AG10803 (cell line): ENCODE results near the gene TMEM212.
"Not testable (repeated sequence)": the region's sequence is repeated elsewhere in the genome, so short reads cannot be mapped to it uniquely, and the experiment has no call there.

ENCODE experiments used
- DNase-seq: peaks from one replicate; pipeline ENCODE4 v3.0.0; 2010; ENCODE audit warnings: low read depth
- H3K4me3 ChIP-seq: 2 replicates; pipeline ENCODE4 v1.5.1; 2011; ENCODE audit warnings: mild to moderate bottlenecking, low read length, control low read depth
- CTCF ChIP-seq: conservative IDR thresholded peaks from 2 replicates; pipeline ENCODE4 v1.5.1; 2011; ENCODE audit warnings: mild to moderate bottlenecking, low read length, control low read depth, inconsistent platforms

Gene TMEM212

DNA sequence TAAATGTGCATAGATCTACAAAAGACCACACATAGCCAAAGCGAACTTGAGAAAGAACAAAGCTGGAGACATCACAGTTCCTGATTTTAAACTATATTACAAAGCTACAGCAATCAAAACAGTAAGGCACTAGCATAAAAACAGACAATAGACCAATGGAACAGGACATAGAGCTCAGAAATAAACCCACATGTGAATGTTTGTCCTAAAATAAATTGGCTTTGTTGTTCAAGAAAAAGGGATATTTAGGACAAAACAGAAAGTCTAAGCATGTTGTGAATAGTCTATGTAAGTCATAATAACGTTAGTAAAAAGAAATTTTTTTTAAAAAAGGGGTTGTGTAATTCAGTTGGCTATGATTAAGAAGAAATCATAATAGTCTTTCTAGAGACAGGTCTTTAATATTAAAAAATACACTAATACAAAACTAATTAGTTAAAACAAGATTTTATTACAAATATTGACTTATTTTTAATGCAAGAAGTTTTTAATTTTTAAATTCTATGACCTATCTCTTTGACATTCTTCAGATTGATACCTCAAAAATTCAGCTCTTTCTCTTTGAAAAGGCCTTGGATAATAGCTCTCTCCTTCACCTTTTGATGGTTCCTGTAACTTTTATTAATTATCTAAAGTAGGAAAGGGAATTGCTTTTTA, 11.6 kb downstream of the TMEM212 start:
- no peak overlapping the region for H3K4me3 ChIP-seq
- TF ChIP-seq CTCF: no peak
- no peak for DNase-seq

DNA sequence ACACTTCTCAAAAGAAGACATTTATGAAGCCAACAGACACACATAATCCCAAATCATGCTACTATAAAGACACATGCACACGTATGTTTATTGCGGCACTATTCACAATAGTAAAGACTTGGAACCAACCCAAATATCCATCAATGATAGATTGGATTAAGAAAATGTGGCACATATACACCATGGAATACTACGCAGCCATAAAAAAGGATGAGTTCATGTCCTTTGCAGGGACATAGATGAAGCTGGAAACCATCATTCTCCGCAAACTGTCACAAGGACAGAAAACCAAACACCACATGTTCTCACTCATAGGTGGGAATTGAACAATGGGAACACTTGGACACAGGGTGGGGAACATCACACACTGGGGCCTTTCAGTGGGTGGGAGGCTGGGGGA, 15.6 kb downstream of the TMEM212 start:
- not testable (repeated sequence) for DNase-seq

DNA sequence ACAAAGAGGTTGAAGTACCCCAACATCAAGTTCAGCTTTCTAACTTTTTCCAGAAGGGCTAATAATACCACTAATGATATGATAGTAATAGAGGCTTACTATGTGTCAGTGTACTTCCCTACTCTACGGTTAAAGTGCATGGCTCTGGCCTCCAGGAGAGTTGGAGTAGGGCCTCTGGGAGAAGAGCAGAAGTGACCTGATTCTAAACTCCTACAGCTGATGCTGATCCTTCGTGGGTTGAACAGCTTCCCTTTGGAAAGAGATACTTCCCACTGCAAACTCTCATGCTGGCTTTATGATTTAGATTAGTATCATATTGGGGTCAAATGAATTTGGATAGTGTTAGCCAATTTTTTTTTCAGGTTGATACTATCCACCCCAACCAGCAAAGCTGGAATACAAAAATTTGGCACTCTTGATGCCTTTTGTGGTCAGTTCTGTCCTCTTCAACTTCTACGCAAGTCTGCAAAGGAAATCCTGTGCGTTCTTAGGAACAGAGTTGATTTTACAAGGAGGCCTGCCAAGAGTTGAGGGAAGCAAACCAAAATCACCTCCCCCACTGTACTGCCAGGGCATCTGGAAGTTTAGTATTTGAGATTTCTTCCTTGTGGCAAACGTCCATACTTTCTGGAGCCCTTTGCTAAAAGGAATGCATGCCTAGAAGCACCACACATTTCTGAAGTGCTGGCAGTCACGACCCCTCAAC, 17.8 kb downstream of the TMEM212 start:
- H3K4me3 ChIP-seq: no peak overlapping the region
- DNase-seq: peak; percentile 97
- TF ChIP-seq CTCF: no peak

More for the DNA sequence above, 15.6 kb downstream of the TMEM212 start:
- not testable (repeated sequence) for H3K4me3 ChIP-seq

GRCh38 chr3:171862392-171862791, 19.2 kb downstream of the TMEM212 start:
- no peak for DNase-seq
- no peak overlapping the region for H3K4me3 ChIP-seq
- no peak for TF ChIP-seq CTCF

DNA sequence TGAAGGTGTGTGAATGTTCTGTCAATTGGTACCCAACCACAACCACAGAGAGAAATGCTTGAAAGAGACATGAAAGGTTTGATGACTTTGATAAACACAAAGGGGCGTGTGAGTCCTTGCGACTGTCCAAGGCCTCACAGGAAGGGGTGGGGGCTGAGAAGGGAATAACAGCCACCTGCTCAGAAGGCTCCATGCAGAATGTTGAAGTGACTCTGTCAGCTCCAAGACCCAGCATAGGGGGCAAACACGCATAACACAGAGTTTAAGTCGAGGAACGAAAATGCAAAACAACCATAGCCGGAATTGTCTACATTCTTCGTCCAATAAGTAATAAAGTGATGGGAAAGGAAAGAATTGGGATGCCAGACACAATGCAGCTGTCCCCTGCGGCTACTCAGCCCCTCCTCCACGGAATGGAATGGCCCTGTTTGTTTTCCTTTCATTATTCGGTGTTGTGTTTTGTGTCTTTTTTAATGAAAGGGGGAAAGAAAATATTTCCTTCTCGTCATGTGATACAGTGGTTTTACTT, 19.9 kb downstream of the TMEM212 start:
- H3K4me3 ChIP-seq: no peak overlapping the region
- DNase-seq: peak; percentile 79

DNA sequence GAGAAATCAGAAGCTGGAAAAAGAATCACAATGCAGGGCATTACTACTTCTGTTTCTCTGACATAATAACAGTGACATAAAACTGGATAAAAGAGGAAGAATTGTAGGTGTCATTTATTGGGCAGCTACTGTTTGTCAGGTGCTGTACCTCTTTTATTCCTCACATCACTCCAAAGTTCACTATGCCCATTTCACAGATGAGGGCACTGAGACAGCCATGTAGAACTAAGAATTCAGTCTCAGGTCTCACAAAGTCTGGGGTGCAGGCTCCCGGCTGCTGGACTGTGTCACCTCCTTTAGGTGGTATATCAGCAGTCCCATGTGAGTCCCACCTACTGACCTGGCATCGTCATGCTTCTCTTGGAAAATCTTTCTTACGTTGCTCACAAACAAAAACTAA, 20.8 kb downstream of the TMEM212 start:
- no peak for DNase-seq
- no peak overlapping the region for H3K4me3 ChIP-seq
- TF ChIP-seq CTCF: no peak

More for the DNA sequence above, 19.9 kb downstream of the TMEM212 start:
- no peak for TF ChIP-seq CTCF

GRCh38 chr3:171865191-171865865, 22.2 kb downstream of the TMEM212 start:
- no peak overlapping the region for H3K4me3 ChIP-seq
- DNase-seq: peak; percentile 34
- no peak for TF ChIP-seq CTCF
